Activated CD8-positive, alpha-beta T cell treated with anti-CD3 and anti-CD28 coated beads for 36 hours (primary cell): ENCODE results near the gene ZNF672. TPM values are rescaled to one million over a fixed set of nuclear protein-coding genes. Genes with fewer than 3 reads are reported as not detected.

Experiments used
- ATAC-seq: fragments of 200-7000 bp; cut with Tn5 transposase; one replicate; pipeline ENCODE4 v1.10.0; 2021; ENCODE audit warnings: mild to moderate bottlenecking, moderate library complexity
- CTCF ChIA-PET: fragments of 350-600 bp; sonication (Branson Sonifier 250); formaldehyde crosslinking; loops from one replicate; lab custom pipeline; 2021; ENCODE audit warnings: antibody characterized with exemption; lab: Charles Lee
- POLR2A ChIA-PET: fragments of 350-600 bp; sonication (Branson Sonifier 250); formaldehyde crosslinking; loops from one replicate; lab custom pipeline; 2021; ENCODE audit warnings: antibody characterized with exemption; lab: Charles Lee
- DNase-seq: peaks from one replicate; pipeline ENCODE4 v3.0.0-alpha.2; 2020
- H3K27ac Mint-ChIP-seq: one replicate; pipeline ENCODE4 v1.8.0; 2021; ENCODE audit warnings: mild to moderate bottlenecking, mixed read lengths
- H3K27me3 Mint-ChIP-seq: one replicate; pipeline ENCODE4 v1.8.0; 2021; ENCODE audit warnings: mixed read lengths
- H3K36me3 Mint-ChIP-seq: one replicate; pipeline ENCODE4 v1.8.0; 2021; ENCODE audit warnings: low read depth, mixed read lengths
- H3K4me1 Mint-ChIP-seq: one replicate; pipeline ENCODE4 v1.8.0; 2021; ENCODE audit warnings: low read depth, mixed read lengths
- H3K4me3 Mint-ChIP-seq: one replicate; pipeline ENCODE4 v1.8.0; 2021; ENCODE audit warnings: mild to moderate bottlenecking, moderate library complexity, mixed read lengths
- H3K9me3 Mint-ChIP-seq: one replicate; pipeline ENCODE4 v1.8.0; 2021; ENCODE audit warnings: mixed read lengths
- intact Hi-C: fragments of 100-400 bp; cut with micrococcal nuclease; formaldehyde crosslinking; loops from one replicate; pipeline ENCODE4 v1.10.0; 2022
- total RNA-seq, 2 experiments: library from RNA; stranded (reverse); gene quantifications; one replicate each; pipeline ENCODE4 v1.2.3, GENCODE V29; 2021
- TF ChIP-seq, protein P1 (sequence below): fragments of 200-600 bp; IDR thresholded peaks from one replicate; pipeline ENCODE4 v1.8.0; 2022; ENCODE audit warnings: antibody characterized with exemption, mild to moderate bottlenecking

ZNF672 gene
- total RNA-seq, 2 experiments from 2014 or later, result 43.8 to 45.1 TPM

DNA sequence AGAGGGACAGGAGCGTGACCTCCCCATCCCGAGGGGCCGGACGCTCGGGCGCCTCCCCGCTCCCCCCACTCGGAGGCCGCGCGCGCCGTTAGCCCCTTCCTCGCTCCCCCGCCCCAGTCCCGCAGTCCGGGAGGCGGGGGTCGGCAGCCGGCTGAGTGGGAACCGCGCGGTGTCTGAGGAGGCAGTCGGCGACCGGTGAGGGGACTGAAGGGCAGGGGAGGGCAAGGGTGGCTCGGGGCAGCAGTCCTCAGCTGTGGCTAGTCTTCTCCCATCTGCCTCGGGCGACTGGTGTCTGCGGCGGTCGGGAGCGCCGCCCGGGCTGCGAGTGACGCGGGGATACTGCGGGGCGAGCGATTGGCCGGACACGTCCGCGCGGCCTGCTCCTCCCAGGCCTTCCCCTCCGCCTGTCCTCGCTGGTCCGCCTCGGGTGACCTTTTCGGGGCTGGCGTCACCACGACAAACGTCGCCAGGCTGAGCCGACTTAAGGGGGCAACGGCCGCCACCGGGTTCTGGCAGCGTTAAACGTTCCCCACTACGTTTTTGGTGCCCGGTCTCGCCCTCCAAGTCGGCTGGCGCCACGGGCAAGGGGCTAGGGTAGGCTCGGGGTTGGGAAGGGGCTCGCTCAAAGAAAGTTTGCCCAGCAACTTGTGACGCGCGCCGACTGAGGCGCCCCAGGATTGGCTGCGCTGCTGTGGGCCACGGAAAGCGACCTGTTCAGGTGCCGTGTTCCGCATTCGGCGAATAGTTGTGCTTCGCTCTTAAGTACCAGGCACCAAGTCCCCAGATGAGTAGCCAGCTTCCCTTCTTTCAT is 538 bp downstream of the ZNF672 start:
- ATAC-seq, result peak; percentile 67
- Mint-ChIP-seq H3K27me3 (no peaks in the 10 kb centered on the region), H3K36me3 (peaks cover 11% of the 10 kb centered on the region), H3K9me3 (no peaks in the 10 kb centered on the region), H3K4me3 (no peak overlapping the region), H3K4me1 (peaks cover 20% of the 10 kb centered on the region), H3K27ac (no peak overlapping the region)
- TF ChIP-seq, protein P1, sequence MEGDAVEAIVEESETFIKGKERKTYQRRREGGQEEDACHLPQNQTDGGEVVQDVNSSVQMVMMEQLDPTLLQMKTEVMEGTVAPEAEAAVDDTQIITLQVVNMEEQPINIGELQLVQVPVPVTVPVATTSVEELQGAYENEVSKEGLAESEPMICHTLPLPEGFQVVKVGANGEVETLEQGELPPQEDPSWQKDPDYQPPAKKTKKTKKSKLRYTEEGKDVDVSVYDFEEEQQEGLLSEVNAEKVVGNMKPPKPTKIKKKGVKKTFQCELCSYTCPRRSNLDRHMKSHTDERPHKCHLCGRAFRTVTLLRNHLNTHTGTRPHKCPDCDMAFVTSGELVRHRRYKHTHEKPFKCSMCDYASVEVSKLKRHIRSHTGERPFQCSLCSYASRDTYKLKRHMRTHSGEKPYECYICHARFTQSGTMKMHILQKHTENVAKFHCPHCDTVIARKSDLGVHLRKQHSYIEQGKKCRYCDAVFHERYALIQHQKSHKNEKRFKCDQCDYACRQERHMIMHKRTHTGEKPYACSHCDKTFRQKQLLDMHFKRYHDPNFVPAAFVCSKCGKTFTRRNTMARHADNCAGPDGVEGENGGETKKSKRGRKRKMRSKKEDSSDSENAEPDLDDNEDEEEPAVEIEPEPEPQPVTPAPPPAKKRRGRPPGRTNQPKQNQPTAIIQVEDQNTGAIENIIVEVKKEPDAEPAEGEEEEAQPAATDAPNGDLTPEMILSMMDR, result no peak
- CTCF ChIA-PET, result interaction anchor here (1.1 to 5.5 kb wide), 8 partner anchors 11 to 225 kb away, joined by 3 to 56 read pairs (median 4); partner anchors contain the start of genes SH3BP5L and ZNF692
- POLR2A ChIA-PET, result interaction anchor here (0.8 to 5.0 kb wide), 7 partner anchors 8 to 88 kb away, joined by 3 to 45 read pairs (median 6); partner anchors contain the start of genes PGBD2, SH3BP5L and ZNF692
- intact Hi-C loops, result loop anchor here (1.0 kb wide), 1 partner anchor 20 kb away; no protein-coding TSS in a partner anchor
- peak; percentile 89 for DNase-seq

DNA sequence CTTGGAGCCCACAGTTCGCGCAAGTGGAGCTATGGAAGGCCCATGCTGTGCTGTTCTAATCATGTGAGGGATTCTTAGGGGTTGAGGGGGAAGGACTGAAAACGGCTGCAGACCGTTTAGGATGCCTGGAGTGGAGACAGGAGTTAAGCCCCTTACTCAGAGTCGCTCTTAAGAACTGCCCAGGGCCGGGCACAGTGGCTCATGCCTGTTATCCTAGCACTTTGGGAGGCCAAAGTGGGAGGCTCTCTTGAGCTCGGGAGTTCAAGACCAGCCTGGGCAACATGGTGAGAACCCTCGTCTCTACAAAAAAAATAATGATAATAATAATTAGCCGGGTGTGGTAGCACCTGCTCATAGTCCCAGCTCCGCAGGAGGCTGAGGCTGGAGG is 1.1 kb downstream of the ZNF672 start:
- Mint-ChIP-seq H3K4me3 (no peak overlapping the region), H3K4me1 (peaks cover 20% of the 10 kb centered on the region), H3K27me3 (no peaks in the 10 kb centered on the region), H3K27ac (no peak overlapping the region), H3K9me3 (no peaks in the 10 kb centered on the region), H3K36me3 (peaks cover 11% of the 10 kb centered on the region)
- CTCF ChIA-PET, result interaction anchor here (1.2 to 5.5 kb wide), 5 partner anchors 11 to 34 kb away, joined by 4 to 56 read pairs (median 5); partner anchors contain the start of genes SH3BP5L and ZNF692
- intact Hi-C loops, result loop anchor here (1.0 kb wide), 1 partner anchor 19 kb away; no protein-coding TSS in a partner anchor
- POLR2A ChIA-PET, result interaction anchor here (1.1 to 5.0 kb wide), 5 partner anchors 11 to 67 kb away, joined by 3 to 45 read pairs (median 6); partner anchors contain the start of genes PGBD2, SH3BP5L and ZNF692
- DNase-seq (no peak), ATAC-seq (no peak)
- TF ChIP-seq, protein P1, result no peak

DNA sequence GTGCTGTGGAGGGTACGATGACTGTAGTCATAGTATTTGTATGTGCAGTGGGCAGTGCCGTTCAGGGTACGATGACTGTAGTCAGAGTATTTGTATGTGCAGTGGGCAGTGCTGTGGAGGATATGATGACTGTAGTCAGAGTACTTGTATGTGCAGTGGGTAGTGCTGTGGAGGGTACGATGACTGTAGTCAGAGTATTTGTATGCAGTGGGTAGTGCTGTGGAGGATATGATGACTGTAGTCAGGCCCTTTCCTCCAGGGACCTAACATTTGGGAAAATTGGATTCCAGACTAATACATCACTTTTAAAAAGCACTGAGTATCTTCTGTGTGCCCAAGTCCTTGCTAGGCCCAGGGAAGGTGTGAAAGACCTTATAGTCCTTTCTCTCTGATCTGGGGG is 2.9 kb downstream of the ZNF672 start:
- Mint-ChIP-seq H3K27ac (no peak overlapping the region), H3K27me3 (no peaks in the 10 kb centered on the region), H3K4me1 (peaks cover 20% of the 10 kb centered on the region), H3K36me3 (peaks cover 20% of the 10 kb centered on the region), H3K9me3 (no peaks in the 10 kb centered on the region), H3K4me3 (no peak overlapping the region)
- ATAC-seq (no peak), DNase-seq (no peak)
- ChIA-PET CTCF (interaction anchor here (0.7 to 3.3 kb wide), 10 partner anchors 8 to 88 kb away, joined by 3 to 26 read pairs (median 4); partner anchors contain the start of genes SH3BP5L and ZNF692), POLR2A (interaction anchor here (1.0 to 4.3 kb wide), 4 partner anchors 13 to 18 kb away, joined by 3 to 43 read pairs (median 8); partner anchors contain the start of genes SH3BP5L and ZNF692)
- intact Hi-C loops, result no loop called here
- TF ChIP-seq, protein P1, result no peak

DNA sequence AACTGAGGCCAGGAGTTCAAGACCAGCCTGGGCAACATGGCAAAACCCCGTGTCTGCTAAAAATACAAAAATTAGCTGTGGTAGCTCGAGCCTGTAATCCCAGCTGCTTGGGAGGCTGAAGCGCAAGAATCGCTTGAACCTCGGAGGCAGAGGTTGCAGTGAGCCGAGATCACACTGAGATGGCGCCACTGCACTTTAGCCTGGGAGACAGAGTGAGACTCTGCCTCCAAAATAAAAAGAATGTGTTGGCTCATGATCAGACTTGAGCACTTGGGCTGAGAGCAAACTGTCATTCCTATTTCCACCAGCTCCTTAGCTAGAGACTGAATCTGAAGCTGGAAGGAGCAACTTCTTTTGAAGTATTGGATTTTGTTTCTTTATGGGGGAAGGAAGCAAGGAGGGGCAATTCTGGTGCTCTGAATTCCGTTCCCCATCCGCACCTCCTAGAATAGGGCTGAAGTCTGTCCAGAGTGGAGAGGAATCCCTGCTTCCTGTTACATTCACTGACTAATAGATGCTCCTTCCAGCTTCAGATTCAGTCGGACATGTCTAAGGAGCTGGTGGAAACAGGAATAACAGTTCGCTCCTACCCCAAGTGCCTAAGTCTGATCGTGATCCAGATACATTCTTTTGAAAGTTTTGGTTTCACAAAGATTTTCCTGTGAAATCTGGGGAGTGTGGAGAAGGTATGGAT is 3.8 kb downstream of the ZNF672 start:
- TF ChIP-seq, protein P1, result peak; percentile 49
- Mint-ChIP-seq H3K27ac (no peak overlapping the region), H3K36me3 (peaks cover 22% of the 10 kb centered on the region), H3K27me3 (no peaks in the 10 kb centered on the region), H3K9me3 (no peaks in the 10 kb centered on the region), H3K4me3 (no peak overlapping the region), H3K4me1 (peaks cover 20% of the 10 kb centered on the region)
- ChIA-PET POLR2A (interaction anchor here (1.0 to 2.0 kb wide), 5 partner anchors 9 to 16 kb away, joined by 3 to 11 read pairs (median 6); partner anchors contain the start of genes SH3BP5L and ZNF692), CTCF (interaction anchor here (0.7 to 3.3 kb wide), 13 partner anchors 8 to 220 kb away, joined by 3 to 26 read pairs (median 4); partner anchors contain the start of genes SH3BP5L and ZNF692)
- ATAC-seq (no peak), DNase-seq (peak; percentile 59)
- intact Hi-C loops, result no loop called here
